GM12891 (cell line): ENCODE results near the gene CES2.
"Not testable (repeated sequence)": the region's sequence is repeated elsewhere in the genome, so short reads cannot be mapped to it uniquely, and the experiment has no call there.

ENCODE experiments used
- DNase-seq: peaks from one replicate; pipeline ENCODE4 v3.0.0; 2011; ENCODE audit warnings: low spot score; ENCODE audit not compliant: insufficient read length
- FAIRE-seq: peaks from 2 replicates; lab custom pipeline; 2011; peaks lifted over from hg19 to GRCh38; lab: Jason Lieb, UNC
- PAX5 ChIP-seq: IDR thresholded peaks from 2 replicates; pipeline ENCODE4 v1.6.1; 2011; ENCODE audit warnings: low read length, moderate library complexity, mild to moderate bottlenecking; ENCODE audit not compliant: insufficient read depth, severe bottlenecking
- POLR2A ChIP-seq: IDR thresholded peaks from 2 replicates; pipeline ENCODE4 v1.6.1; 2011; ENCODE audit warnings: low read depth, low read length, control low read depth
- POLR2AphosphoS5 ChIP-seq: IDR thresholded peaks from 2 replicates; pipeline ENCODE4 v1.6.1; 2011; ENCODE audit warnings: low read depth, low read length, control low read depth
- POU2F2 ChIP-seq: IDR thresholded peaks from 2 replicates; pipeline ENCODE4 v1.6.1; 2011; ENCODE audit warnings: low read depth, mild to moderate bottlenecking, control low read depth, low read length, moderate library complexity
- SPI1 ChIP-seq: IDR thresholded peaks from 2 replicates; pipeline ENCODE4 v1.6.1; 2011; ENCODE audit warnings: low read depth, low read length, control low read depth
- TAF1 ChIP-seq: IDR thresholded peaks from 2 replicates; pipeline ENCODE4 v1.6.1; 2011; ENCODE audit warnings: low read depth, low read length, control low read depth

Gene CES2

DNA sequence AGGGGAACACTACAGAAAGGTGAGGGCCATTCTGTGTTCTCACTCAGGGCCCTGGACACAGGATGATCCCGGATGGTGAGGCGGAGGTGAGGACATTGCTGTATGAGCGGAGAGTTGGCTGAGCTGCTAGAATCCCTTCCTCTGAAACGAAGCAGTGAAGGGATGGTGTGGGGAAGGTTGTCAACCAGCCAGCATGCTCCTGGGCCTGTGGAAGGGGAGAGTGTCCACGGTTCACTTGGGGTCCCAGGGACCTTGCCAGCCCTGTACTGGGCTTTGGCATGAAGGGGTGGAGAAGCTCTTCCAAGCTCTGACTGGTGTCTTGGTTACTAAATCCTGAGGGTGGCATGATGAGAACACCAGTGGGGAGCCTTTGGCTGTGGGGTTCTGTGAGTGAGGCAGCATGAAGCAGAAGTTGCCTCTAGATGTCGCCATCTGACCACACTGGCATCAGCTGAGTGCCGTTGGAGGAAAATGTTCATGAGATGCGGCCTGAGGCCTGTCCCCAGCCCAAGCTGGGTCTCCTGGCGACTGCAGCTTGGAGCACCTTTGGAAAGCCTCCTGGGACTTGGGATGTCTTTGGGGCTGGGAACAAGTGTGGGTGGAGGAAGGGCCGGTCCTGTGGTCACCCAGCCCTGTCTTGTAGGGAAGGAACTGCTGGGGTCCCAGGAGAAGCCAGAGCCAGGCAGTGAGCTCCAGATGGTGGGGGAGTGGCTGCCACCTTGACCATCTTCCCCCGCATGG, 40.2 kb upstream of the CES2 start:
- TF ChIP-seq POLR2A (no peak), POU2F2 (0 out of 2 replicates have a peak, but pooled peaks have one; percentile 15)
- FAIRE-seq = peak; percentile 92
- peak; percentile 54 for DNase-seq

- TF ChIP-seq POU2F2 (no peak), POLR2AphosphoS5 (no peak), SPI1 (no peak), TAF1 (no peak), POLR2A (no peak)
- DNase-seq (no peak), FAIRE-seq (peak; percentile 26)
These were observed 39.7 kb upstream of the CES2 start for GRCh38 chr16:66895689-66895979.

DNA sequence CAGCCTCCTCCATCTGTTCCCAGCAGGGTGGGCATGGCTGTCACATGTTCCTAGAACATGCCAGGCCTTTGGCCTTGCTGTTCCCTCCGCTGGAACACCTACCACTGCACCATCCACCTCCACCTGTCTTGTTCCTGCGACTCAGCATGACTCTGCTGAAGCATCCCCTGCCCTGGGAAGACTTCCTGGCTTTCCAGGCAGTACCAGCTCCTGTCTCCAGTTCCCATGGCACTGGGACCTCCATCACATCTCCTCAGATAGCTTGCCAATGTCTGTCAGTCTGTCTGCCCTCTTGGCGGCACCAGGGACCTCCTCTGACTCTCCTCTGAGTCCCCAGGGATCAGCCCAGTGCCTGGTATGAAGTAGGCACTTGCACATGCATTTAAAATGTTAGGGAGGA, 39.3 kb upstream of the CES2 start:
- DNase-seq (peak; percentile 1), FAIRE-seq (no peak)
- TF ChIP-seq POLR2AphosphoS5 (no peak), POU2F2 (no peak), TAF1 (no peak), SPI1 (no peak), POLR2A (no peak), PAX5 (no peak)

DNA sequence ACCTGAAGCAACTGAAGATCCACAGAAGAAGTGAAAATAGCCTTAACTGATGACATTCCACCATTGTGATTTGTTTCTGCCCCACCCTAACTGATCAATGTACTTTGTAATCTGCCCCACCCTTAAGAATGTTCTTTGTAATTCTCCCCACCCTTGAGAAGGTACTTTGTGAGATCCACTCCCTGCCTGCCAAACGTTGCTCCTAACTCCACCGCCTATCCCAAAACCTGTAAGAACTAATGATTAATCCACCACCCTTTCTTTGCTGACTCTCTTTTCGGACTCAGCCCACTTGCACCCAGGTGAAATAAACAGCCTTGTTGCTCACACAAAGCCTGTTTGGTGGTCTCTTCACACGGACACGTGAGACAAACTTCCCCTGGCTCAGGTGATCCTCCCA, 38.6 kb upstream of the CES2 start:
- FAIRE-seq, DNase-seq: not testable (repeated sequence)

DNA sequence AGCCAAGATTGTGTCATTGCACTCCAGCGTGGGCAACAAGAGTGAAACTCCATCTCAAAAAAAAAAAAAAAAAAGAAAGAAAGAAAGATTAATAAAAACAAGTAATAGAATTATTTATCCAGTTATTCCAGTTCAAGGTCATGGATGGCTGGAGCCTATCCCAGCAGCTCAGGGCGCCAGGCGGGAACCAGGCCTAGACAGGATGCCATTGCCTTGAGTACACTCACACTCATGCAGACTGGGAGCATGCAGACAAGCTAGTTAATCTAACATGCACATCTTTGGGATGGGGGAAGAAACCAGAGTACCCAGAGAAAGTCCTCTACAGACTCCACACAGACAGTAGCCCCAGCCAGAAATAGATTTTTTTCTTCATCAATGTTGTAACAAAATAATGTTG, 37.1 kb upstream of the CES2 start:
- DNase-seq (no peak), FAIRE-seq (no peak)
- TF ChIP-seq POU2F2 (no peak), POLR2A (no peak), POLR2AphosphoS5 (no peak), SPI1 (no peak), PAX5 (no peak), TAF1 (no peak)

DNA sequence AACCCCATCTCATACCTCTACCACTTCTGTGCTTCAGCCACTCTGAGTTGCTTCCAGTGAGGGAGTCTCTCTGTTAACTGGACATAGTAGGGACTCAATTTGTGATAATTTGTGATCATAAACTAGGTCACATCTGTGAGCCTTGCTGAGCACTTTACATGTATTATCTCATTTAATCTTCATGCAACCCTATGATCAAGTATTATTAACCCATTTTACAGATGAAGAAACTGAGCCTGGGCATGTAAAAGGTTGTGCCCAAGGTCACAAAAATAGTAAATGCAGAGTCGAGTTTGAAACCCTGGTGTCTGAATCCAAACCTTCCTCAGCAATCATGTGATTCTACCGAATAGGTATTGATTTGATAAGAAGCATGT, 36.4 kb upstream of the CES2 start:
- no peak for DNase-seq
- no peak for FAIRE-seq
- TF ChIP-seq SPI1 (no peak), POLR2A (no peak), TAF1 (no peak)

- DNase-seq (no peak), FAIRE-seq (no peak)
- TF ChIP-seq POLR2A (no peak), SPI1 (no peak), POLR2AphosphoS5 (no peak), PAX5 (no peak), TAF1 (no peak), POU2F2 (no peak)
These were observed 35.9 kb upstream of the CES2 start for GRCh38 chr16:66899310-66899944.

- FAIRE-seq (no peak), DNase-seq (peak; percentile 0)
- no peak for TF ChIP-seq TAF1
- TF ChIP-seq POLR2AphosphoS5 = no peak
- TF ChIP-seq SPI1 = no peak
- TF ChIP-seq POLR2A = no peak
- no peak for TF ChIP-seq PAX5
- TF ChIP-seq POU2F2 = no peak
These were observed 35.2 kb upstream of the CES2 start for GRCh38 chr16:66899945-66900710.

GRCh38 chr16:66900721-66901441, 34.4 kb upstream of the CES2 start:
- DNase-seq = no peak
- TF ChIP-seq PAX5 (no peak), SPI1 (no peak), POLR2AphosphoS5 (no peak), POU2F2 (no peak), TAF1 (no peak), POLR2A (no peak)
- FAIRE-seq = no peak

- FAIRE-seq = no peak
- TF ChIP-seq POU2F2 (no peak), POLR2AphosphoS5 (no peak), PAX5 (no peak), POLR2A (no peak), SPI1 (no peak), TAF1 (no peak)
- DNase-seq = peak; percentile 4
These were observed 33.7 kb upstream of the CES2 start for GRCh38 chr16:66901626-66902025.
